Thymus (tissue), 14 donors: ENCODE data around the gene CABLES1. TPM values are rescaled to one million over a fixed set of nuclear protein-coding genes. Genes with fewer than 3 reads are reported as not detected.
"Not testable (repeated sequence)": the region's sequence is repeated elsewhere in the genome, so short reads cannot be mapped to it uniquely, and the experiment has no call there.

Experiments
- DNase-seq, 9 donors: peaks; one replicate each; pipeline ENCODE4 v3.0.0-alpha.2; 2013; ENCODE audit warnings: low spot score in 9 of 9, low read depth in 6 of 9, missing footprints in 1 of 9
- H3K27ac ChIP-seq, 2 donors: one replicate each; pipeline ENCODE4 v1.5.1; 2013; ENCODE audit warnings: control low read depth in 1 of 2, low read depth in 1 of 2, low read length in 1 of 2, mild to moderate bottlenecking in 1 of 2, moderate library complexity in 1 of 2
- H3K27me3 ChIP-seq, 2 donors: one replicate each; pipeline ENCODE4 v1.5.1; 2013; ENCODE audit warnings: low read length in 1 of 2; ENCODE audit not compliant: control insufficient read depth in 2 of 2, insufficient read depth in 1 of 2
- H3K36me3 ChIP-seq, 2 donors: one replicate each; pipeline ENCODE4 v1.5.1; 2013; ENCODE audit warnings: low read length in 1 of 2, mild to moderate bottlenecking in 1 of 2, moderate library complexity in 1 of 2; ENCODE audit not compliant: control insufficient read depth in 2 of 2, insufficient read depth in 2 of 2
- H3K4me1 ChIP-seq, 2 donors: one replicate each; pipeline ENCODE4 v1.5.1; 2013; ENCODE audit warnings: low read length in 2 of 2; ENCODE audit not compliant: control insufficient read depth in 2 of 2, insufficient read depth in 2 of 2
- H3K4me3 ChIP-seq, 2 donors: one replicate each; pipeline ENCODE4 v1.5.1; 2013; ENCODE audit warnings: low read length in 2 of 2, control low read depth in 1 of 2, mild to moderate bottlenecking in 1 of 2
- H3K9me3 ChIP-seq, 2 donors: one replicate each; pipeline ENCODE4 v1.5.1; 2013; ENCODE audit warnings: low read length in 1 of 2, mild to moderate bottlenecking in 1 of 2; ENCODE audit not compliant: control insufficient read depth in 2 of 2, insufficient read depth in 1 of 2
- WGBS: extraction: QIAGEN DNeasy Blood & Tissue Kit; methylation state at CpG from one replicate; pipeline ENCODE4 v1.1.7; 2013; 5-methylcytosine and 5-hydroxymethylcytosine counted together
- long read RNA-seq, 10 donors: transcript quantifications; one replicate each; lab custom pipeline, GENCODE V29; 2026
- polyA plus RNA-seq: library from polyadenylated mRNA; stranded (reverse); fragments of 200-250 nt; gene quantifications from one replicate; pipeline ENCODE4 v1.2.3, GENCODE V29; 2013
- total RNA-seq: library from RNA; stranded (reverse); fragments of 120-200 nt; gene quantifications from one replicate; pipeline ENCODE4 v1.2.4, GENCODE V29; 2013
- donor health status: healthy.

Gene CABLES1
- 5.1 TPM for total RNA-seq
- 6.7 TPM for polyA plus RNA-seq
- long read RNA-seq, donor 1: 0 reads
- long read RNA-seq, donor 2, full-length matches to known transcripts: 5 of 12 reads
- long read RNA-seq, donor 2, partial matches to known transcripts: 7 of 12 reads
- long read RNA-seq, donor 2, other reads (novel, unspliced or antisense): 0 of 12 reads
- long read RNA-seq, donor 3, full-length matches to known transcripts: 2 of 2 reads
- long read RNA-seq, donor 3, partial matches to known transcripts: 0 of 2 reads
- long read RNA-seq, donor 3, other reads (novel, unspliced or antisense): 0 of 2 reads
- long read RNA-seq, donor 4: 0 reads
- long read RNA-seq, donor 5, full-length matches to known transcripts: 3 of 3 reads
- long read RNA-seq, donor 5, partial matches to known transcripts: 0 of 3 reads
- long read RNA-seq, donor 5, other reads (novel, unspliced or antisense): 0 of 3 reads
- long read RNA-seq, donor 6, full-length matches to known transcripts: 1 of 6 reads
- long read RNA-seq, donor 6, partial matches to known transcripts: 5 of 6 reads
- long read RNA-seq, donor 6, other reads (novel, unspliced or antisense): 0 of 6 reads
- long read RNA-seq, donor 7, full-length matches to known transcripts: 1 of 1 reads
- long read RNA-seq, donor 7, partial matches to known transcripts: 0 of 1 reads
- long read RNA-seq, donor 7, other reads (novel, unspliced or antisense): 0 of 1 reads
- long read RNA-seq, donor 8, full-length matches to known transcripts: 1 of 1 reads
- long read RNA-seq, donor 8, partial matches to known transcripts: 0 of 1 reads
- long read RNA-seq, donor 8, other reads (novel, unspliced or antisense): 0 of 1 reads
- long read RNA-seq, donor 9, partial matches to known transcripts: 0 of 1 reads
- long read RNA-seq, donor 9, other reads (novel, unspliced or antisense): 0 of 1 reads
- long read RNA-seq, donor 10, full-length matches to known transcripts: 1 of 1 reads
- long read RNA-seq, donor 10, partial matches to known transcripts: 0 of 1 reads
- long read RNA-seq, donor 10, other reads (novel, unspliced or antisense): 0 of 1 reads

GRCh38 chr18:23134780-23135549, at the start of gene CABLES1:
Gene CABLES1, plus strand, starts transcription at chr18:23135485. Its CDS starts 278 bp downstream, at chr18:23135763.
- WGBS: 3% methylated on average over 67 of the region's 67 CpGs
- Histone ChIP-seq H3K27me3 (peaks cover 50 to 64% of the 10 kb centered on the region in 2 donors), H3K36me3 (no peaks in the 10 kb centered on the region), H3K4me1 (peaks cover 15 to 23% of the 10 kb centered on the region in 2 donors), H3K4me3 (peak within 1 kb of the TSS; percentile 42 to 71), H3K9me3 (no peaks in the 10 kb centered on the region), H3K27ac (peak within 1 kb of the TSS in 1 of 2 donors; percentile 43)
- peak in 1 of 9 donors; percentile 44 for DNase-seq

DNA sequence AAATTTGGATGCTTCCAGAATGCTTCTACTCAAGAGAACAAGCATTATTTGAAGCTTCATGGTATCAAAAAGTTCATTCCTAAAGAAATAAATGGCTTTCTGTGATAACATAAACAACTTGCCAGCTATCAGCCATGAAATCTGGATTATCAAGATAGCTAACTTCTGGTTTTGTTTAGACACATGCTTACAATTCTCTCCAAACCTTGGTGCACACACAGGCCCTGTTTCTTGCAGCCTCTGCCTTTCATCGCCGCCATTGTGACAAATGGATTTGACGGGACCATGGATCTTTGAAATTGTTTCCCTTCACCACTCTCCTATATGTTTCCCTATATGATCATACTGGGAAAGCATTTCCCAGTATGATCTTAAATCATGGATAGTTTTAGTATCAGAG, 47.9 kb upstream of the CABLES1 start:
- Histone ChIP-seq H3K27me3 (no peaks in the 10 kb centered on the region), H3K9me3 (no peaks in the 10 kb centered on the region), H3K4me1 (no peaks in the 10 kb centered on the region), H3K36me3 (no peaks in the 10 kb centered on the region), H3K27ac (no peak overlapping the region), H3K4me3 (no peak overlapping the region)
- over 99% methylated on average over 3 of the region's 3 CpGs for WGBS
- DNase-seq: no peak

GRCh38 chr18:23088310-23088709, 47.0 kb upstream of the CABLES1 start:
- no peaks in the 10 kb centered on the region for H3K9me3 ChIP-seq
- no peaks in the 10 kb centered on the region for H3K36me3 ChIP-seq
- H3K4me3 ChIP-seq: no peak overlapping the region
- H3K27me3 ChIP-seq: no peaks in the 10 kb centered on the region
- H3K4me1 ChIP-seq: no peaks in the 10 kb centered on the region
- DNase-seq: no peak
- H3K27ac ChIP-seq: no peak overlapping the region
- WGBS: 97% methylated on average over 7 of the region's 7 CpGs

GRCh38 chr18:23091017-23091993, 44.0 kb upstream of the CABLES1 start:
- not testable (repeated sequence) for H3K9me3 ChIP-seq, H3K4me3 ChIP-seq, H3K27me3 ChIP-seq, H3K36me3 ChIP-seq, H3K27ac ChIP-seq, H3K4me1 ChIP-seq
- DNase-seq: peak in 1 of 9 donors; percentile 28
- 51% methylated on average over 8 of the region's 8 CpGs for WGBS

GRCh38 chr18:23092121-23092520, 43.2 kb upstream of the CABLES1 start:
- Histone ChIP-seq H3K27ac (no peak overlapping the region), H3K9me3 (no peaks in the 10 kb centered on the region), H3K4me3 (no peak overlapping the region), H3K4me1 (no peaks in the 10 kb centered on the region), H3K27me3 (peaks cover 0 to 6% of the 10 kb centered on the region in 2 donors), H3K36me3 (no peaks in the 10 kb centered on the region)
- no peak for DNase-seq
- 97% methylated on average over 9 of the region's 9 CpGs for WGBS

GRCh38 chr18:23093130-23093529, 42.2 kb upstream of the CABLES1 start:
- not testable (repeated sequence) for H3K9me3 ChIP-seq, H3K27me3 ChIP-seq, H3K4me3 ChIP-seq, DNase-seq, H3K4me1 ChIP-seq, H3K27ac ChIP-seq, H3K36me3 ChIP-seq
- 90% methylated on average over 10 of the region's 10 CpGs for WGBS

DNA sequence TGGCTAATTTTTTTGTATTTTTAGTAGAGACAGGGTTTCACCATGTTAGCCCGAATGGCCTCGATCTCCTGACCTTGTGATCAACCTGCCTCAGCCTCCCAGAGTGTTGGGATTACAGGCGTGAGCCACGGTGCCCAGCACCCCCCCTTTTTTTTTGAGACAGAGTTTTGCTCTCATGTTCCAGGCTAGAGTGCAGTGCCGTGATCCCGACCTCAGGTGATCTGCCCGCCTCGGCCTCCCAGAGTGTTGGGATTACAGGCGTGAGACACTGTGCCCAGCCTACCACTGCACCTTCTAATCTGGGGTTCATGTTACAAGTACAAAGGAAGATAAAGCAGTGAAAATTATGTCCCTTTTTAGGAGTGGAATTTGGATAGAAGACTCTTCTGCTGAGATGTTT, 41.5 kb upstream of the CABLES1 start:
- no peak overlapping the region for H3K4me3 ChIP-seq
- H3K36me3 ChIP-seq: no peaks in the 10 kb centered on the region
- H3K4me1 ChIP-seq: no peaks in the 10 kb centered on the region
- H3K9me3 ChIP-seq: peaks cover 0 to 4% of the 10 kb centered on the region in 2 donors
- peaks cover 0 to 6% of the 10 kb centered on the region in 2 donors for H3K27me3 ChIP-seq
- WGBS: 96% methylated on average over 9 of the region's 9 CpGs
- no peak overlapping the region for H3K27ac ChIP-seq
- no peak for DNase-seq
